Endodermal cell (in vitro differentiated cells): ENCODE measurements around the gene GALNT2. TPM values are rescaled to one million over a fixed set of nuclear protein-coding genes. Genes with fewer than 3 reads are reported as not detected.

Experiments used
- DNase-seq: peaks from one replicate; pipeline ENCODE4 v3.0.0-alpha.2; 2017
- H3K27ac ChIP-seq: 2 replicates; pipeline ENCODE4 v1.5.1; 2013; ENCODE audit warnings: mild to moderate bottlenecking, low read depth, low read length, moderate library complexity
- H3K27me3 ChIP-seq: 2 replicates; pipeline ENCODE4 v1.6.1; 2013; ENCODE audit warnings: mild to moderate bottlenecking, low read length, moderate library complexity; ENCODE audit not compliant: insufficient read depth, control insufficient read depth, poor library complexity, severe bottlenecking
- H3K36me3 ChIP-seq: 2 replicates; pipeline ENCODE4 v1.7.0; 2013; ENCODE audit warnings: mild to moderate bottlenecking, low read length, moderate library complexity; ENCODE audit not compliant: control insufficient read depth, insufficient read depth
- H3K4me1 ChIP-seq: one replicate; pipeline ENCODE4 v1.7.0; 2013; ENCODE audit warnings: low read length; ENCODE audit not compliant: control insufficient read depth, insufficient read depth
- H3K4me3 ChIP-seq: 2 replicates; pipeline ENCODE4 v1.5.1; 2013; ENCODE audit warnings: mild to moderate bottlenecking, low read length, moderate library complexity
- H3K9ac ChIP-seq: 2 replicates; pipeline ENCODE4 v1.6.1; 2013; ENCODE audit warnings: mild to moderate bottlenecking, low read length, moderate library complexity; ENCODE audit not compliant: poor library complexity, severe bottlenecking; ENCODE audit errors: extremely low read depth
- H3K9me3 ChIP-seq: 2 replicates; pipeline ENCODE4 v1.6.1; 2013; ENCODE audit warnings: mild to moderate bottlenecking, low read length, moderate library complexity; ENCODE audit not compliant: control insufficient read depth
- H3K27ac Mint-ChIP-seq: 2 replicates; pipeline ENCODE4 v1.8.0; 2020; ENCODE audit warnings: mixed read lengths
- H3K27me3 Mint-ChIP-seq: 2 replicates; pipeline ENCODE4 v1.8.0; 2021; ENCODE audit warnings: mild to moderate bottlenecking, mixed read lengths; ENCODE audit not compliant: insufficient read depth
- H3K36me3 Mint-ChIP-seq: 2 replicates; pipeline ENCODE4 v1.8.0; 2020; ENCODE audit warnings: low read depth, mixed read lengths
- H3K4me1 Mint-ChIP-seq: 2 replicates; pipeline ENCODE4 v1.8.0; 2020; ENCODE audit warnings: mixed read lengths
- H3K4me3 Mint-ChIP-seq: 2 replicates; pipeline ENCODE4 v1.8.0; 2020; ENCODE audit warnings: mild to moderate bottlenecking, moderate library complexity, mixed read lengths
- H3K9me3 Mint-ChIP-seq: 2 replicates; pipeline ENCODE4 v1.8.0; 2020; ENCODE audit warnings: mild to moderate bottlenecking, mixed read lengths
- WGBS, 2 experiments: methylation state at CpG; one replicate each; pipeline versions ENCODE4 v1.1.5 to v1.1.7; 2013; ENCODE audit warnings: missing lambda C conversion rate in 2 of 2, mixed read lengths in 1 of 2; ENCODE audit not compliant: insufficient coverage in 1 of 2, insufficient read length in 1 of 2; 5-methylcytosine and 5-hydroxymethylcytosine counted together
- total RNA-seq, 2 donors: library from RNA; stranded (reverse); fragmentation: NEBNext Ultra II Directional in 1 of 2; extraction: Animal tissue kit (Norgen Biotek cat#: 25700) in 1 of 2; gene quantifications; 2 replicates in 1 of 2; 3 replicates in 1 of 2; pipeline ENCODE4 v1.2.1, GENCODE V29; 2021
- TF ChIP-seq, protein P1 (sequence below): fragments of 200-600 bp; sonication (generic); conservative IDR thresholded peaks from 2 replicates; pipeline ENCODE4 v1.5.0; 2021; ENCODE audit warnings: antibody characterized with exemption, mild to moderate bottlenecking

Gene GALNT2
- total RNA-seq, 2 donors from 2014 or later: 41.6 to 63.5 TPM

- Mint-ChIP-seq H3K4me3 (no peak overlapping the region), H3K9me3 (no peaks in the 10 kb centered on the region), H3K4me1 (peaks cover 23% of the 10 kb centered on the region), H3K27me3 (peaks cover 2% of the 10 kb centered on the region), H3K36me3 (no peaks in the 10 kb centered on the region), H3K27ac (no peak overlapping the region)
- no peaks in the 10 kb centered on the region for H3K9me3 ChIP-seq
- H3K9ac ChIP-seq: no peak overlapping the region
- DNase-seq: no peak
- H3K27ac ChIP-seq: no peak overlapping the region
- no peak overlapping the region for H3K4me3 ChIP-seq
- TF ChIP-seq, protein P1, sequence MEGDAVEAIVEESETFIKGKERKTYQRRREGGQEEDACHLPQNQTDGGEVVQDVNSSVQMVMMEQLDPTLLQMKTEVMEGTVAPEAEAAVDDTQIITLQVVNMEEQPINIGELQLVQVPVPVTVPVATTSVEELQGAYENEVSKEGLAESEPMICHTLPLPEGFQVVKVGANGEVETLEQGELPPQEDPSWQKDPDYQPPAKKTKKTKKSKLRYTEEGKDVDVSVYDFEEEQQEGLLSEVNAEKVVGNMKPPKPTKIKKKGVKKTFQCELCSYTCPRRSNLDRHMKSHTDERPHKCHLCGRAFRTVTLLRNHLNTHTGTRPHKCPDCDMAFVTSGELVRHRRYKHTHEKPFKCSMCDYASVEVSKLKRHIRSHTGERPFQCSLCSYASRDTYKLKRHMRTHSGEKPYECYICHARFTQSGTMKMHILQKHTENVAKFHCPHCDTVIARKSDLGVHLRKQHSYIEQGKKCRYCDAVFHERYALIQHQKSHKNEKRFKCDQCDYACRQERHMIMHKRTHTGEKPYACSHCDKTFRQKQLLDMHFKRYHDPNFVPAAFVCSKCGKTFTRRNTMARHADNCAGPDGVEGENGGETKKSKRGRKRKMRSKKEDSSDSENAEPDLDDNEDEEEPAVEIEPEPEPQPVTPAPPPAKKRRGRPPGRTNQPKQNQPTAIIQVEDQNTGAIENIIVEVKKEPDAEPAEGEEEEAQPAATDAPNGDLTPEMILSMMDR: no peak
- no peaks in the 10 kb centered on the region for H3K36me3 ChIP-seq
- 93 to 100% methylated on average over 4 to 7 of the region's 7 CpGs for WGBS, 2 experiments
- peaks cover 4% of the 10 kb centered on the region for H3K4me1 ChIP-seq
- no peaks in the 10 kb centered on the region for H3K27me3 ChIP-seq
Measured at GRCh38 chr1:230194525-230194924, 127.5 kb downstream of the GALNT2 start.

DNA sequence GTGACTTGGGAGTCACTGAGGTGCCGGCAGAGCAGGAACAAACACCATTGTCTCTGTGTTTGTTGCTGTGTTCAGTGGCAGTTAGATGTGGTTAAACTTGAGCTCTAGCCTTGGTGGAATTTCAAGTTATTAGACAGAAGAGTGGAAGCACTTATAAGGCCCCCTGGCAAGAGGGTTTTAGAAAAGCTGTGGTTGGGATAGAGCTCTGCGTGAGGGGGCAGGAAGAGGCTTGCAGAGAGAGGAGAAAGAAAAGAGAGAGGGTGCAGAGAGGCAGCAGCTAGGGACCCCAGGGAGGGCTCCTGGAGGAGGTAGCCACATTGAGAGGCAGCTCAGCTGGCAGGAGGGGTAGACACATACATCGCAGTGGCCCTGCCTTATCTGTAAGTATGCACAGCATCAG lies 128.2 kb downstream of the GALNT2 start:
- Histone ChIP-seq H3K36me3 (no peaks in the 10 kb centered on the region), H3K9me3 (no peaks in the 10 kb centered on the region), H3K4me1 (no peaks in the 10 kb centered on the region), H3K27ac (no peak overlapping the region), H3K9ac (no peak overlapping the region), H3K4me3 (no peak overlapping the region), H3K27me3 (no peaks in the 10 kb centered on the region)
- Mint-ChIP-seq H3K4me1 (peaks cover 19% of the 10 kb centered on the region), H3K27me3 (peaks cover 2% of the 10 kb centered on the region), H3K27ac (no peak overlapping the region), H3K9me3 (no peaks in the 10 kb centered on the region), H3K36me3 (no peaks in the 10 kb centered on the region), H3K4me3 (no peak overlapping the region)
- WGBS, 2 experiments: 91 to 92% methylated on average over 3 of the region's 3 CpGs
- no peak for DNase-seq
- TF ChIP-seq, protein P1: no peak

DNA sequence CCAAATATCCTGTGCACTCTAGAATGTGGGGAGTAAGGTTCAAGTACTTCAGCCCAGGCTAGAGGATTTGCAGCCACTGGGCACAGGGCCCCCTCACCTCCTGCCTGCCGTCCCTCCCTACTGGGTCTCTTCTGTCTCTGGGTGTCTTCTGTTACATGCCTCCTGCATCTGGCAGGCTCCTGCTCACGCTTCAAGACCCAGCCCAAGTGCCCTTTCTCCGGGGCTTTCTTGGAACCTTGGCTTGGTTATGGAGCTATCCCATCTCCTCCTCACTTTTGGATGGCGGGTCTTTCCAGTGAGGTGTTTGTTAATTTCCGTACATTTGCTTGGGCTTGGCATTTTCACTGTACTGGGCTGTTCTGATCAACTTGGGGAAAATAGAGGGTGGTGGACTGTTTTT lies 129.0 kb downstream of the GALNT2 start:
- Histone ChIP-seq H3K4me1 (no peaks in the 10 kb centered on the region), H3K9me3 (no peaks in the 10 kb centered on the region), H3K27me3 (no peaks in the 10 kb centered on the region), H3K9ac (no peak overlapping the region), H3K27ac (no peak overlapping the region), H3K4me3 (no peak overlapping the region), H3K36me3 (no peaks in the 10 kb centered on the region)
- Mint-ChIP-seq H3K27me3 (peaks cover 2% of the 10 kb centered on the region), H3K4me3 (no peak overlapping the region), H3K27ac (peak overlapping the region; percentile 37), H3K4me1 (peaks cover 19% of the 10 kb centered on the region), H3K36me3 (no peaks in the 10 kb centered on the region), H3K9me3 (no peaks in the 10 kb centered on the region)
- 95 to 100% methylated on average over 2 to 5 of the region's 5 CpGs for WGBS, 2 experiments
- TF ChIP-seq, protein P1: no peak
- no peak for DNase-seq
